ENCODE data around the gene HAS3.
A peak's percentile ranks its signal among the peaks of the same experiment; 100 is the strongest.
"Not testable (repeated sequence)": the region's sequence is repeated elsewhere in the genome, so short reads cannot be mapped to it uniquely, and the experiment has no call there.

Gene HAS3, protein sequence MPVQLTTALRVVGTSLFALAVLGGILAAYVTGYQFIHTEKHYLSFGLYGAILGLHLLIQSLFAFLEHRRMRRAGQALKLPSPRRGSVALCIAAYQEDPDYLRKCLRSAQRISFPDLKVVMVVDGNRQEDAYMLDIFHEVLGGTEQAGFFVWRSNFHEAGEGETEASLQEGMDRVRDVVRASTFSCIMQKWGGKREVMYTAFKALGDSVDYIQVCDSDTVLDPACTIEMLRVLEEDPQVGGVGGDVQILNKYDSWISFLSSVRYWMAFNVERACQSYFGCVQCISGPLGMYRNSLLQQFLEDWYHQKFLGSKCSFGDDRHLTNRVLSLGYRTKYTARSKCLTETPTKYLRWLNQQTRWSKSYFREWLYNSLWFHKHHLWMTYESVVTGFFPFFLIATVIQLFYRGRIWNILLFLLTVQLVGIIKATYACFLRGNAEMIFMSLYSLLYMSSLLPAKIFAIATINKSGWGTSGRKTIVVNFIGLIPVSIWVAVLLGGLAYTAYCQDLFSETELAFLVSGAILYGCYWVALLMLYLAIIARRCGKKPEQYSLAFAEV

DNA sequence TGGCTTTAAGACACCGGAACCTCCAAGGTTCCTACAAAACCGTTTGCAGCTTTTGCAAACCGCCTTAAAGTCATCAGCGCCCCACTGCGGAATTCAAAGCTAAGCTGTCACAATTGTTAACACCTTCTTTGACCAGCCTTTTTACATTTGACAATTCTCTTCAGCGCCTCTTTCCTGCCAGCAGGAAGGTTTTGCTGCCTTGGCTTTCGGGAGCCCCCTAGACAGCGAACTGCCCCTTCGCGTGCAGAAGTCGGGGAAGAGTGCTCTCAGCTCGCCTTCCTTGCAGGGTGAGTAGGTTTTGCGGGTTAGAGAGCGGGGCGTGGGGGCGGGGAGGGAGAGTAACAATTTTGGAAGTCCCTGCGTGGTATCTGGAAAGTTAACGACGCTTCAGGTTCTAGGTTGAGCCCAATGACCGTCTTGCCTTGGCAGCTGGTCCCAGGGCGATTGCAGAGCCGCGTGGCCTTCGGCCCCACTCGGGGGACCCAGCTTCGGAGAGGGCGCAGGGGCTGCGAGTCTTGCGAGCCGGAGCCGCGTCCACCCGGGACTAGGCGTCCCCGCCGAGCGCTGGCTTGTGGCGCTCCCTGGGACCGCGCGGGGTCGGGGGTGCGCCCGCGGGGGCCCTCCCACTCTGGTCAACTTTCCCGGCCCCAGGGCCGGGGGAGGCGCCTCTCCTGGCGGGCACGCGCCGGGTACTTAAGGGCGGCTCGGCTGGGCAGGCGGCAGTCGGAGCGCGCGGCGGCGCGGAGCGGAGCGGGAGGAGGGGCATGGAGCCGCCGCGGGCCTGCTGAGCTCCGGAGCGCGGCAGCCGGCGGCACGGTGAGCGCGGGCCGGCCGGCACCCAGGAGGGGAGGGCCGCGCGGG, at the start of gene HAS3:
Gene HAS3 (plus strand): TSS at position 153 of the 861 bp plus-strand sequence. CDS start 3,743 bp downstream, outside the sequence.
- CTCF ChIA-PET: interaction anchor here (1.0 to 1.7 kb wide), 9 partner anchors 8 to 578 kb away, joined by 3 to 12 read pairs (median 3); no protein-coding TSS in a partner anchor

DNA sequence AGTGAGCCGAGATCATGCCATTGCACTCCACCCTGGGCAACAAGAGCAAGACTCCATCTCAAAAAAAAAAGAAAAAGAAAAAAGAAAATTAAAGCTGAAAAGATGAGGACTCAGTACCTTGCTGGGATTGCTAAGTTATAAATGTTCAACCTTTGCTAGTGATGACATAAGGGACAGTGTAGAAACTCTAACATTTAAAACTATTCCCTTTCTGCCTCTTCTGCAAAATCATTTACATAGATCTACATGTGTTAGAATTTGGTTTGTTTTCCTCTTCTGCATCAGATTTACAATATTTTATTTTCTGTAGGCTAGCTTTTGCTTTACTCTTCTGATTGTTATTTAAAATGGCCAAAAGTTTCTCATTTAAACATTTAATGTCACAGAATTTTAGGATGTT, 49.5 kb upstream of the HAS3 start:
- Mint-ChIP-seq H3K27ac (no peak overlapping the region), H3K36me3 (no peaks in the 10 kb centered on the region), H3K4me1 (no peaks in the 10 kb centered on the region), H3K4me3 (no peak overlapping the region), H3K9me3 (no peaks in the 10 kb centered on the region), H3K27me3 (no peaks in the 10 kb centered on the region)
- DNase-seq: no peak
- CTCF ChIA-PET: interaction anchor here (0.7 kb wide), 1 partner anchor 536 kb away, joined by 4 read pairs; no protein-coding TSS in a partner anchor

More for the DNA sequence above, at the start of gene HAS3:
- H3K27ac Mint-ChIP-seq: no peak within 1 kb of the TSS
- no peaks in the 10 kb centered on the region for H3K9me3 Mint-ChIP-seq
- peak within 1 kb of the TSS; percentile 81 for H3K4me3 Mint-ChIP-seq
- peaks cover 20% of the 10 kb centered on the region for H3K4me1 Mint-ChIP-seq
- peaks cover 79% of the 10 kb centered on the region for H3K27me3 Mint-ChIP-seq
- H3K36me3 Mint-ChIP-seq: peaks cover 3% of the 10 kb centered on the region
- DNase-seq: peak; percentile 57

DNA sequence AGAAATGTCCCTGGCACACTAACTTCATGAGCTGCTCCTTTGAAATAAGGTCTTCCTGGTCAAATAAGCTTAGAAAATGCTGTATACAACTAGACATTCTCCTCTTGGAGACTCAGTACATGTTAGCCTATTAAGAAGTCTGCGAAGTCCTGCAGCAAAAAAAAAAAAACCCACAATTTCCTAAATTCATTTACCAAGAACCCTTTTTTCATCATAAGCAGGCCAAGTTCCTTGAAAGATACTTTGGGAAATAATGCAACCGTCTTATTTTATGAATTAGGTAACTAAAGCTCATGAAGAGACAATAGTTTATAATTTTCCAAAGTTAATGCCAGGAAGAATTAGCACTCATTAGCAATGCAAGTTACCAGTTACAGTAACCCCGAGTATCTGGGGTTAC, 49.0 kb upstream of the HAS3 start:
- Mint-ChIP-seq H3K9me3 (no peaks in the 10 kb centered on the region), H3K4me3 (no peak overlapping the region), H3K27me3 (no peaks in the 10 kb centered on the region), H3K36me3 (no peaks in the 10 kb centered on the region), H3K4me1 (no peaks in the 10 kb centered on the region), H3K27ac (no peak overlapping the region)
- CTCF ChIA-PET: interaction anchor here (0.7 kb wide), 1 partner anchor 536 kb away, joined by 4 read pairs; no protein-coding TSS in a partner anchor
- no peak for DNase-seq

DNA sequence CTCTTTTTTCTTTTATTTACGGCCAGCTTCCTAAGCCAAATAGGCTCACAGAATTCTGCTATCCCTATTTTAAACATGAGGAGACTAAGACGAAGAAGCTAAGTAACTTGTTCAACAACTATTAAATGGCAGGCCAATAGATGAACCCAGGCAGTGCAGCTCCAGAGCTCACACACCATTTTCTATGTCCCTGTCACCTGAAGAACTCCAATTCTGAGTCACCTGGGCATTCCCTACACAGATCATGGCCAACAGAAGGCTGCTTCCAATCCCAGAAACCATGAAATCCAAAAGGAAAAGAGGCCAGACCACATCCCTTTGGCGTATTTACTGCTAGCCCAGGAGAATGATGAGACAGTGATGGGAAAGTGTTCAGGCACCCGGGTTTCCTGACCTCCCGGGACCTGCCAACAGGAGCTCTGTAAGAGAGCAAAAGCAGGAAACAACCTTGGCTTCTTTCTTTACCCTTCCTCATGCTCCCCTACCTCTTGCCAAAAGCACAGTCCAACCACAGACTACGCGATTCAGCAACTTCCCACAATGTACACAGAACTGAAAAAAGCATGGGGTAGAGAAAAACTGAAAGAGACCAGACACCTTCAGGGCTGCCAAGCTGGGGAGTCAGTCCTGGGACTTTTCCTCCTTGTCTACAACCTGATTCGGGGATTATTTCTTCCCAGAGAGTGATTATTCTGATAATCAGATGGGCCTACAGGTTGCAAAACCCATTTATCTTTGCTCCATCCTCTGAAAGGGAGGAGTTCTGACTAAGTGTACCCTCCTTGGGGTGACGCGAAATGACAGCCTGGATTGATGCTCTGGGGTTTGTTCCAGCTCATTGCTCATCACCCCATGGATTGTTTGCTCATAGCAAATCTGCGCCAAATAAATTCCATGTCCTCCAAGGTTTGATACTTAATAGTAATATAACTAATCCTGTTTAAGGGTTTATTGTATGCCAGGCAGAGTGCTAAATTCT, 47.8 kb upstream of the HAS3 start:
- CTCF ChIA-PET: no interaction called here
- no peak for DNase-seq
- H3K4me3 Mint-ChIP-seq: no peak overlapping the region

DNA sequence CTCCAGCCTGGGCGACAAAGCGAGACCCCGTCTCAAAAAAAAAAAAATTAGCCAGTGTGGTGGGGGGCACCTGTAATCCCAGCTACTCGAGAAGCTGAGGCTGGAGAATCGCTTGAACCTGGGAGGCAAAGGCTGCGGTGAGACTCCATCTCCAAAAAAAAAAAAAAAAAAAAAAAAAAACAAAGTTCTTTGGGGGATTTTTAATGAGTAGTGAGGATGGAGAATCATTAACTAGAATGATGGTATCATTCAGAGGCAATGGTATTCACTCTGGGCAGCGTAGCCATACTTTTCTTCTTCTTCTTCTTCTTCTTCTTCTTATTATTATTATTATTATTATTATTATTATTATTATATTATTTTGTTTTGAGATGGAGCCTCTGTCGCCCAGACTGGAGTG, 42.0 kb upstream of the HAS3 start:
- H3K27me3 Mint-ChIP-seq, H3K36me3 Mint-ChIP-seq, CTCF ChIA-PET, H3K27ac Mint-ChIP-seq, H3K4me3 Mint-ChIP-seq, H3K4me1 Mint-ChIP-seq, DNase-seq, H3K9me3 Mint-ChIP-seq: not testable (repeated sequence)

More for the DNA sequence above, 47.8 kb upstream of the HAS3 start:
- Mint-ChIP-seq H3K36me3 (no peaks in the 10 kb centered on the region), H3K27me3 (no peaks in the 10 kb centered on the region), H3K9me3 (no peaks in the 10 kb centered on the region), H3K4me1 (no peaks in the 10 kb centered on the region), H3K27ac (no peak overlapping the region)

DNA sequence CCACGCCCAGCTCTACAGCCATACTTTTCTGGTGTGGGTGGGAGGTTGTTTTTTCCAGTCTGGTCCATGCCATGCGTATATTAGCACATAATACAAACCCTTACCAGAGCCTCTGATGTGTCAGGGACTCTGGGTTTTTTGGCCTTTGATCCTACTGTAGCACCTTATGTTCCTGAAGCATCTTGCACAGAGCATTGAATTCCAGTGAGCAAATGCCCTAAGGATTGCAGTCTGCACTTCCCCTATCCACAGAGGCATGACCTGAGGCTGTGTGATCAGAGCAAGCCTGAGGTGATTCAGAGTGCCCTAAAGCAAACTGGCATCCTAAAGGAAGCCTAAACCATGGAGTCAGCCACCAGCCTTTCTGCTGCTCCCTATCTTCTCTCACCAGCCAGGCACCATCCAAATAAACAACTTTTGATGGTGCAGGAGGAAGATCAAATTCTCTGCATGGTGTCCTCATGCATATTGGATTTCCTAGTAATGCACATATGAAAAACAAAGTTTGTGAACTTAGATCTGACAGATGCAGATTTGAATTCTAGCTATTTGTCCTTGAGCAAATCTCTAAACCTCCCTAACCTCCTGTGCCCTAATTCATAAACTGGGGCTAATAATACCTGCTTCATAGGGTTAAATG, 41.2 kb upstream of the HAS3 start:
- Mint-ChIP-seq H3K27me3 (no peaks in the 10 kb centered on the region), H3K9me3 (no peaks in the 10 kb centered on the region), H3K27ac (no peak overlapping the region), H3K4me1 (no peaks in the 10 kb centered on the region), H3K36me3 (no peaks in the 10 kb centered on the region), H3K4me3 (no peak overlapping the region)
- CTCF ChIA-PET: no interaction called here
- DNase-seq: no peak

DNA sequence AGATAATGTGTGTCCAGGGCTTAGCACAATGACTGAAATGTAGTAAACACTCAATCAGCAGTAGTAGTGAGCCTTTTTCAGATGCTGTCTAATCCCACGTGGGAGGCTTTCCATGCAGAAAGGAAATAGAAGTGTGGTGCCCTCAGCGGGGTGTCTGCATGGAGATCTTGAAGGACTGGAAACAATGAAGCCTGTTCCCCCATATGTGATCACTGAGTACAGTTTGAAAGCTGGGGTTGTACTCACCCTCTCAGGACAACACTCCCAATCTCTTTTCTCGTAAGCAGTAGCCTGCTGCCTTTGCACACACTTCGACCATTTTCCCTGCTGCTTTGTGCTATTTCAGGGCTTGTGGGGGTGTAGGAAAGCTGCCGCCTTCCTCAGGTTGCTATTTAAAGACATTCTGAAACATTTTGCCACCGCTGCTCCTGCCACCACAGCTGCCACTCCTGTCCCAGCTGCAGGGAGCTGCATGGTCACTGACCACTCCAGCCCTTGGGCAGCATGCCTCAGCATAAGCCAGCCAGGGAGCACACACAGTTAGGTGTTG, 40.6 kb upstream of the HAS3 start:
- no peaks in the 10 kb centered on the region for H3K9me3 Mint-ChIP-seq
- H3K4me3 Mint-ChIP-seq: no peak overlapping the region
- no peak overlapping the region for H3K27ac Mint-ChIP-seq
- no peaks in the 10 kb centered on the region for H3K27me3 Mint-ChIP-seq
- no peak for DNase-seq
- no peaks in the 10 kb centered on the region for H3K4me1 Mint-ChIP-seq
- H3K36me3 Mint-ChIP-seq: no peaks in the 10 kb centered on the region
- CTCF ChIA-PET: no interaction called here

DNA sequence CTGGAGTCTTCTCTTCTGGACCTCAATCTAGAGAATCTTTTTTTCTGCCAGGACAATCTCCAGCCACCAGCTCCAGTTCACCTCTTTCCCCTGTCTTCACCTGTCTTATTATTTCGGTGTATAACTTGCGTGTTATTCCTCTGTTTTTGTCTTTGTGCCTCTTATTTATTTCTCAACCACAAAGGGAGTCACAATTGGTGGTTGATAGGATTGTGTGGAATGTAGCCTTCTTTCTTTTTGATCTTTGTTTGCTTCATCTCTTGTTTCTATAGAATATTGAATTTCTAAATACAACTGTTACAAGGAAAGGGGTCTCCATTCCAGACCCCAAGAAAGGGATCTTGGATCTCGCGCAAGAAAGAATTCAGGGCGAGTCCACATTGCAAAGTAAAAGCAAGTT, 35.9 kb upstream of the HAS3 start:
- Mint-ChIP-seq H3K4me3 (no peak overlapping the region), H3K4me1 (no peaks in the 10 kb centered on the region), H3K27me3 (no peaks in the 10 kb centered on the region), H3K36me3 (no peaks in the 10 kb centered on the region), H3K9me3 (no peaks in the 10 kb centered on the region), H3K27ac (no peak overlapping the region)
- CTCF ChIA-PET: no interaction called here
- no peak for DNase-seq

DNA sequence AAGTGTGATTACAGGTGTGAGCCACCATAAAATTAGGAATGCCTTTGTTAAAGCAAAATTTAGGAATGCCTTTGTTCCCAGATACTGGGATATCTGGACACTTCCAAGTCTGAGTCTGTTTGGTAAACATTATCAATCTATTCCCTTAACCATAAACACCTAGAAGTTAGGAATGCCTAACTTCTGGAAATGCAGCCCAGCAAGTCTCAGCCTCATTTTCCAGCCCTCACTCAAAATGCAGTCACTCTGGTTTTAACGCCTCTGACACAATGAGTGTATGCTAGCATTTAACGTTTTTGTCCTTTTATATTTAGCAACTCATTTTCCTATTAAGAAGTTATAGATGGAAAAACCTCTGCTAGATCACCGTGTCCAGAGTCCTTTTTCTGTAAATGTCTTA, 34.4 kb upstream of the HAS3 start:
- Mint-ChIP-seq H3K27me3 (no peaks in the 10 kb centered on the region), H3K9me3 (no peaks in the 10 kb centered on the region), H3K27ac (no peak overlapping the region), H3K4me3 (no peak overlapping the region), H3K4me1 (no peaks in the 10 kb centered on the region), H3K36me3 (no peaks in the 10 kb centered on the region)
- DNase-seq: no peak
- CTCF ChIA-PET: no interaction called here

DNA sequence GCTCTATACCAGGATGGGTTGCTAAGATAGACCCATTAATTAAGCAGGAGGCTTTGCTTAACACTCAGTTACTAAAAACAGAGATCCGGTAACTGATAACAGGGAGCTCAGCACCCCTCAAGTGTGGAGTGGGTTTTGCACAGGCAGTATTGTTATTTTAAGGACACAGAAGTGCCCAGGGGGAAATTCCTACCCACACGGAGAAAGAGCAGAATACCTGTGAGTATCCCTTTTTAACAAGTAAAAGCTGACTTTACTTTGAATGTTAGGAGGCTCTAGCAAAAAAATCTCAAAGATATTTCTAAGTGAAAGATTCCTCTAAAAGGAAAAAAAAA, 32.8 kb upstream of the HAS3 start:
- Mint-ChIP-seq H3K27me3 (no peaks in the 10 kb centered on the region), H3K9me3 (no peaks in the 10 kb centered on the region), H3K36me3 (peaks cover 1% of the 10 kb centered on the region), H3K4me3 (no peak overlapping the region), H3K27ac (no peak overlapping the region), H3K4me1 (no peaks in the 10 kb centered on the region)
- CTCF ChIA-PET: interaction anchor here (0.6 to 1.3 kb wide), 3 partner anchors 40 to 103 kb away, joined by 3 read pairs; no protein-coding TSS in a partner anchor
- no peak for DNase-seq

DNA sequence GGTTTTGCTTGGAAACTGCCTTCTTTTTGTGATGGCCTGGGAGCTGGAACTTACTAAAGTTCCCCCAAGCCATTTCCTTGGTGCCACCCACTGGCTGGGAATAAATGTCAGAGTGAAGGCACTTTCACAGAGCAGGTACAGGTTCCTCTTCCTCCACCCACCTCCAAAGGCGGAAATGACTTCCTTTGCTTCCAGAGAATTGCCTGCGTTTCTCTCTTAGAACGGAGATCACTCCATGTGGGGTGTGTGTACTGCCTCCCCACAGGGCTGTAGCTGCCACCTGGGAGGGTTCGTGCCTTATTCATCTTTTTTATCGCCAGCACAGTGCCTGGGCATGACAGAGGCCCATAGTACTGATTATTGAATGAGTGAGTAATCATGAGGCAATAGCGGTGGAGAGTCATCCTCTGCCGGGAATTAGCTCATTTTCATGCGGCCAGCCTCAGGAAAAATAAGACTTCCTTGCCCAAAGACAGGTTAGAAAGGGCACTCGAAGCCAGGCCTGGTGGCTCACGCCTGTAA, 32.2 kb upstream of the HAS3 start:
- CTCF ChIA-PET: interaction anchor here (0.6 to 1.3 kb wide), 3 partner anchors 39 to 104 kb away, joined by 3 read pairs; no protein-coding TSS in a partner anchor

DNA sequence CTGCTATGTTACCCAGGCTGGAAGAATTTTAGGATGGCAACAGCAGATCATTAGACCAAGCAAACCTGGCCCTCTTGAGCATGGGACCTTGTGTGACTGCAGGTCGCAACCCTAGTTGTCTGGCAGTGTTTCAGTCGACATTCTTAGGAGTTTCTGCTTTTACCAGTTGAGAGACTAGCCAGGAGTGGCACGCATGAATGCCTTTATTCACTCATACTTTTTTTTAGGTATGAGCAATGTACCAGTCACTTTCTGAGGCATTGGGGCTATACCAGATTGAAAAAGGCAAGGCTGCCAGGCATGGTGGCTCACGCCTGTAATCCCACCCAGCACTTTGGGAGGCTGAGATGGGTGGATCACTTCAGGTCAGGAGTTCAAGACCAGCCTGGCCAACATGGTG, 28.2 kb upstream of the HAS3 start:
- Mint-ChIP-seq H3K9me3 (no peaks in the 10 kb centered on the region), H3K27me3 (no peaks in the 10 kb centered on the region), H3K4me3 (no peak overlapping the region), H3K4me1 (no peaks in the 10 kb centered on the region), H3K36me3 (peaks cover 1% of the 10 kb centered on the region), H3K27ac (no peak overlapping the region)
- CTCF ChIA-PET: no interaction called here
- no peak for DNase-seq

More for the DNA sequence above, 32.2 kb upstream of the HAS3 start:
- Mint-ChIP-seq H3K4me3 (no peak overlapping the region), H3K27me3 (no peaks in the 10 kb centered on the region), H3K27ac (no peak overlapping the region), H3K9me3 (no peaks in the 10 kb centered on the region), H3K4me1 (no peaks in the 10 kb centered on the region), H3K36me3 (peaks cover 1% of the 10 kb centered on the region)
- DNase-seq: no peak

DNA sequence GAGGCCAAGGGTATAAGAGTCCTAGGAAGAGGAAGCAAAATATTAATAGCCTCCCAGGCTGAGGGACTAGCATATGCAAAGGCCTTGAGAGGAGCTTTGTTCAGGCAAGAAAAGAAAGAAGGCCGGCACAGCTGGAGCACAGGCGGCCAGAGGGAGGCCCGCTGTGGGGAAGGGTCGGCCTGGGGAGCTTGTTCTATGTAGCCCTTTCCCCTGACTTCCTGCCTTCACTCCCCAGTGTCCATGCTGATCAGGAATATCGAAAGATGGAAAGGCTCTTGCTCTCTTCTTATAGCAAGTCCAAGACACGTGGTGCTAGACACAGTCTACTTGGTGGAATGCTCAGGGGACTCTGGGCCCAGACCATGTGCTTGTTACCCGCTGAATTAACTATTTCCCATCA, 27.4 kb upstream of the HAS3 start:
- H3K36me3 Mint-ChIP-seq: peaks cover 1% of the 10 kb centered on the region
- no peak for DNase-seq
- H3K27ac Mint-ChIP-seq: no peak overlapping the region
- no peak overlapping the region for H3K4me3 Mint-ChIP-seq
- no peaks in the 10 kb centered on the region for H3K9me3 Mint-ChIP-seq
- H3K4me1 Mint-ChIP-seq: no peaks in the 10 kb centered on the region
- CTCF ChIA-PET: no interaction called here
- H3K27me3 Mint-ChIP-seq: no peaks in the 10 kb centered on the region
